Cortex of kidney (tissue), 1 donor: ENCODE measurements around the gene ESRRG.
"Not testable (repeated sequence)": the region's sequence is repeated elsewhere in the genome, so short reads cannot be mapped to it uniquely, and the experiment has no call there.

ENCODE experiments used
- DNase-seq: peaks from one replicate; lab custom pipeline; 2025; lab: John Stamatoyannopoulos, UW

The ESRRG gene

DNA sequence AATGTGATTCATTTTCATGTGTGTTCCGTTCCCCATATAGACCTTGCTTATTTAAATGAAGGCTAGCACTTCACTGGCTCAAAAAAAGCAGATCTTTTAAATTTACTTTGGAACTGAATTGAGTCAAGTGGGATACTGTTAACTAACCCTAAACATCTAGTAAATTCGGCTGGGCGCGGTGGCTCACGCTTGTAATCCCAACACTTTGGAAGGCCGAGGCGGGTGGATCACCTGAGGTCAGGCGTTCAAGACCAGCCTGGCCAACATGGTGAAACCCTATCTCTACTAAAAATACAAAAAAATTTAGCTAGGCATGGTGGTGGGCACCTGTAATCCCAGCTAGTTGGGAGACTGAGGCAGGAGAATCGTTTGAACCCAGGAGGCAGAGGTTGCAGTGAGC, 19.2 kb downstream of the ESRRG start:
- DNase-seq, result not testable (repeated sequence)

- no peak for DNase-seq
Observed at GRCh38 chr1:216702170-216702569, 21.1 kb downstream of the ESRRG start.

DNA sequence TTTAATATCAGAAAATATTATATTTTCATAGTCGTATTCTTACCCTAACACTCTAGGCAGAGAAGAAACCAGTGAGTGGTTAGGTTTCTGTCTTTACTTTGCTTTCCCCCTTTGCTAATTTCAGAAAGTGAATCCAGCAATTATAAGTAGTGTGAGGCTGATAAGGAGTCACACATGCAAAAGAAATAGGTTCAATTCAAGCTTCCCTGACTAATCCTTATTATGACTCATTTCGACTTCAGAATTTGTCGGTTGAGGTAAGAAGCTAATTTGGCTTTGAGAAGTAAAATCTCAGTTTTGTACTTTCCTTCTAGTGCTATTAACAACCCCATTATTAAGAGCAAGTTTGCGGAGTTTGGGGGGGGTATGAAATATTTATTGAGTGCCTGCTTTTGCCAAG, 22.4 kb downstream of the ESRRG start:
- no peak for DNase-seq

DNA sequence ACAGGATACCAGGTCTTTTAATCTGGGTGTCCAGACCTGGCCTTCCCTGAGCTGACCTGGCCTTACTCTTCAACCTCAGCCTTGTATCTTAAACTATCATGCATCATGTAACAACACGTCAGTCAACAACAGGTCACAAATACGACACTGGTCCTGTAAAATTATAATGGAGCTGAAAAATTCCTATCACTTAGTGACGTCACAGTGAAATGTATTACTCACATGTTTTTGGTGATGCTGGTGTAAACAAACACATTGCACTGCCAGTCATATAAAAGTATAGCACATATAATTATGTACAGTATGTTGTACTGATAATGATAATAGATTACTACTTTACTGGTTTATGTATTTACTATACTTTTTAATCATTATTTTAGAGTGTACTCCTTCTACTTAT, 31.5 kb downstream of the ESRRG start:
- no peak for DNase-seq

DNA sequence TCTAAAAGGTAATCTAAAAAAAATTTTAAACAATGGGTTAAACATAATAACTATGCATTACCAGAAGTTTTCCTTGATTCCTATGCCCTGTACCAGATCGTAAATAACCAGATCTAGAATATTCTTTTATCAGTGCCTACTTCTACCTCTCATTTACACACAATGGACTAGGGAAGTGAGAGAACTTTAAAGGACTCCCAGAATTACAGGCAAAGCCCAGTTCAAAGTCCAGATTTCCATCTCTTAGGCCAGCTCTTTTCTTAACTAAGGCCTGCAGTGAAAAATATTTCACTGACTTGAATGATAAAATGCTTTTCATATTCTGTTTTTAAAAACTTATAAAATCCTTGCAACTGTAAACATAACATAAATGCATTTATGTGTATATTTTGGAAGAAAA, 32.6 kb downstream of the ESRRG start:
- no peak for DNase-seq

DNA sequence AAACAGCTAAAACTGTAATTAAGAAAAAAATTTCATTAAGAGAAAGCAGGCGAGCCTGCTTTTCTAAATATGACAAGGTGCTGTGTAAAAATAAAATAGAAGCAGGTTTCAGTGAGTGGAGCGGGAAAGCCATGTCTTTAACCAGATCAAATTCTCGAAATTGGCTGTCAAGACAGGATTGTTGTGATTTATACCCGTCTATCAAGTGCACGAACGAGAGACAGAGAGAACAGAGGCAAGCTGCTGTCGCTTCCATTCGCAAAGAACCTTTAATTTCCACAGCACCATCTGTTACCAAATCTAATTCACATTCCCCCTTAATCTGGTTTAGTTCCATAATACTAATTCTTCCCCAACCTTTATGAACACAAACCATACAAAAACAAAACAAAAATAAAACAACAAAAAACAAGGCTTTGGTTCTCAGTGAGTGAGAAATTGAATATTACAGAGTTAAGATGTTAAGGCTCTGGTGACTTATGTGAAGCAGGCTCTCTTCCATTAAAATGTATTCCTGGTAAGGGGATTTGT, 35.0 kb downstream of the ESRRG start:
- no peak for DNase-seq

DNA sequence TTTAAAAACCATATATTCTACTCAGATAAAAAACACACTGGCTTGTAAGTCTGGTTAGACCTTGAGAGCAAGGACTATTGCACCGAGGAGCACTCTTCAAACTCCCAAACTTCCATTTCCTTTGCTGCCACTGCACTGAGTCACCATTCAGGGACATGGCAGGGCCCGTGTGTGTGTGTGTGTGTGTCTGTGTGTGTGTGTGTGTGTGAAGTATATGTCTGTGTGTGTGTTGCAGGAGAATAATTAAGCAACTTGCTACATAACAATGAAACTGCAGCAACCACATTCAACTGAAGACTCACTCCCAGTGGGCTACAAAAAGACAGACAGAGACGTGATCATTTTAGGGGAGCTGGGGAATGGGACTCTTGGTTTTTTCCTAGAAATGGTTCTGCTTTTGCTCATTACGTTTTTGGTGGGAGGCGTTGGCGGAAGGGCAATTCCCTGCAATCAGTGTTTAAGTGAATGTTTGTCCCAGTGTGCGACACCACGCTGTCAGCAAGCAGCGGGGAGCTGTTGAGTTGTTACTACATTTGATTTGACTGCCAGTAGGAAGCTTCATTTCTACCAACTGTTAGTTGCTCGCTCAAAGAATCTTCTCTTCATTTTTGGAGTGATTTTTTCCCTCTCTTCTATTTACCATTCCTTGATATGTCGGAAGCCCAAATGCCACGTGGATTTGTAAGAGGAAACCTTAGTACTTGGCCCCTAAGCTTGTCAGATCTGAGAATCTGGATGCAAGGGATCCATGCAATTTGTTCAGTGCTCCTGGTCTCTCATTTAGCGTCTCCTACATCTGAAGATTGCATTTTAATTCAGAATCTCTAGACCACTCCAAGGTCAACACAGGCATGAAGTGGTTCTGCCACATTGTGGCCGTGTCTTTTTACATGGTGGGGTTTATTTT, 36.1 kb downstream of the ESRRG start:
- DNase-seq, result no peak

DNA sequence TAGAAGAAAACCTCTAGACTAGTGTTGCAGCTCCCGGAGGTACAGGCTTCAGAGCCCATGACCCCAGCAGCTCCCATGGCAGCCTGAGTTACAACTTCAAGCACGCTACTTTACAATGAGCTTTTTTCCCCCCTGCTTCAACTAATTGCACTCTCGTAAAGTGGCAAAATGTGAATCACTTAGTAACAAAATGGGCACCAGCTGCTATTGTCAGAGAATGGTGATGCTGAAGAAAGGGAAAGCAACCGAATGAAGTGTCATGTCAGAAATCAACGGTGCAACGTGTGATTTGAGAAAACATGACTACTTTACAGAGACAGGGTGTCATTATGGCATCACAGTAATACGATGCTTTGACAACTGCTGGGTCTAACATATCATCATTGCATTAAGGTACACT, 40.5 kb downstream of the ESRRG start:
- no peak for DNase-seq

GRCh38 chr1:216679108-216679507, 44.1 kb downstream of the ESRRG start:
- no peak for DNase-seq

DNA sequence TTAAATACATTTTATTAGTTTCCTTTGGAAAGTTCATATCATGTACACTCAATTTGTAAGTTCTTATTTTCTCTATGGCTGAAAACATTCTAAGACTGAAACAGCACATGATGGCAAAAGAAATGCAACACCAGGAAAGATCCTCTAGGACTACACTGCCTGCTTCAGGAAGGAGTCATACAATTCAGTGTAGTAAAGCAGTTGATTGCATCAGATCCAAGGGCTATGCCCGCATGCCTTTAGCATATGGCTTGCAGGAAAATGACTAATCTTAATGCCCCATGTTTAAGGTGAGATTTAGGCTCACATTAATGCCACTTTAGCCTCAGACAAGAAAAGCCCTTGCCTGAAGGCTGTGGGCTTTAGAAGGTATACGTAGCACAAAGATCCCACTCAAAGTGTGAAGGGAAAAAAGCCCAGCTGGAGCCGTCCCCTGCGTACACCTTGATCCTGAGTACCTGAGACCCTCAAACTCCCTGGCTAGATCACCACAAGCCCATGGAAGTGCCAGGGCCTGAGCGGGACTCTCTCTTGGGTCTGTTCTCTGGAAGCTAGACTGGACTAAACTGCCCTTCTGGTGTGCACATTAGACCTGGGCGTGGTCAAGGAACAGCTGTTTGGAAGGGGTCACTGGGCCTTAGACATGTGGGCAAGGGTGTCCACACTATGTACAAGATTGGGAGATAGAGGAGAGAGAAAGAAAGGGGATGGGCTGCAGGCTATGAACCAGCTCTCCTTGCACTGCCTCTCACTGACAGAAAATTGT, 52.9 kb downstream of the ESRRG start:
- DNase-seq, result no peak

- DNase-seq, result no peak
Observed at GRCh38 chr1:216666441-216666840, 56.8 kb downstream of the ESRRG start.

- no peak for DNase-seq
Observed at GRCh38 chr1:216665856-216666255, 57.4 kb downstream of the ESRRG start.

DNA sequence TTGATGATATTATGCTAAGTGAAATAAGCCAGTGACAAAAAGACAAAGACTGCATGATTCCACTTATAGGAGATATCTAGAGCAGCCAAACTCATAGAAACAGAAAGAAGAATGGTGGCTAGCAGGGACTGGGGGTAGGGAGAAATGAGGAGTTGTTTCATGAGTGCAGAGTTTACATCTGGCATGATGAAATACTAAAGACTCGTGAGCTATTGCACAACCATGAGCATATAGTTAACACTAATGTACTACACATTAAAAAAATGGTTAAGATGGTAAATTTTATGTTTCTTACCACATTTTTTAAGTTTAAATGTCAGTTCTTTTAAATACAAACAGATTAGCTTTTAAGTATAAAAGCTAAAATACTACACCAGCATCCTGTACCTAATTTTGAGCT, 57.8 kb downstream of the ESRRG start:
- no peak for DNase-seq

- no peak for DNase-seq
Observed at GRCh38 chr1:216662681-216663080, 60.5 kb downstream of the ESRRG start.

DNA sequence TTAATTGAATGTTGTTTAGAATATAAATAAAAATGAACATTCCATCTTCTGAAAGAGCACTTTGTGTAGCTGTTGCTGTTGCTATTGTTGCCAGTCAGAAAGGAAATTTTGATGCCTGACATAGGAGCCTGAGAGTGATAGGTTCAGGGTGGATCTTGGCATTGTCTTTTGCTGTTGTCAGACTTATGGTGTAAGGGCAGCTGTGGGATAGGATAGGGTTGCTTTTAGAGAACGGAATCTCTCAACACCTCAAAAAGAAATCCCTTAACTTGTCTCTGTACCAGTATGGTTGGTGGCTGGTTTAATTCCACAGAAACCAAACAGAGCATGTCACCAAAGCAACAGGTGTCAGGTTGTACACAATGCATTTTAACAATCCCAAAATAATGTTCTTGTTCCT, 62.7 kb downstream of the ESRRG start:
- no peak for DNase-seq

DNA sequence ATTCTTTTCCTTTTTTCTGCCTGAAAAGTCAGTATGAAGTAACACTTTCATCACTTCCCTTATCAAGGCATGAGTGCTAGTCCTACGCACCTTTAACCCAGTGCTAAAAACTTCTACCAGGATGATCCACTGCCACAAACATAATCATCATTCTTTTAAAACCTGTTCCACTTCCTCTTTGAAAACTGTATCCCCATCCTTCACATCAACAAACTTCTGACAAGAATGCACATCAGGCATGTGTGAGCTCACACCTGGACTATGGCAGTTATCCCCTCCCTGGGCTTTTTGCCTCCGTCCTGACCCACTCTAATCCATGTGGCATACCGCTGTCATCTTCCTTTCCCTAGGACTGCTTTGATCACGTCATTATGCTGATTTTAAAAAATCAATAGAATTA, 70.2 kb downstream of the ESRRG start:
- DNase-seq, result no peak

- no peak for DNase-seq
Observed at GRCh38 chr1:216651826-216652418, 71.3 kb downstream of the ESRRG start.

GRCh38 chr1:216643176-216643575, 80.1 kb downstream of the ESRRG start:
- DNase-seq, result no peak

- no peak for DNase-seq
Observed at GRCh38 chr1:216641669-216642460, 81.4 kb downstream of the ESRRG start.

DNA sequence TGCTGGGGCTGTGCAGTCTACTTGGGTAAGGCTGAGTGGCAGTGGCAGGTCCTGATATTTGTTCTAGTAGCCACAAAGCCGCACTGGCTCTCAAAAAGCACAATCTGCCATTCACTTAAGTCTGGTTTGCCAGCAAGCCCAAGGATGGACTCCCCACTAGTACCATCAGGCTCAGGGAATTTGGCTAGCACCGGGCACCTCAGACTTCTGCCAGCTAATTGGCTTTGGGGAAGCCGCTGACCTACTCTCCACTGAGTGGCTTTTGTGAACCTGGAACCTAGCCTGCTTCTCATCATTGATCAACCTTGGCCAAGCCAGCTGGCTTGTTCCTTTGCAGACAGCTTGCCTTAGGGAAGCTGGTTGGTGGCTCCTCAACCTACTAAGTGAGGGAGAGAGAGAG, 83.1 kb downstream of the ESRRG start:
- DNase-seq, result no peak

DNA sequence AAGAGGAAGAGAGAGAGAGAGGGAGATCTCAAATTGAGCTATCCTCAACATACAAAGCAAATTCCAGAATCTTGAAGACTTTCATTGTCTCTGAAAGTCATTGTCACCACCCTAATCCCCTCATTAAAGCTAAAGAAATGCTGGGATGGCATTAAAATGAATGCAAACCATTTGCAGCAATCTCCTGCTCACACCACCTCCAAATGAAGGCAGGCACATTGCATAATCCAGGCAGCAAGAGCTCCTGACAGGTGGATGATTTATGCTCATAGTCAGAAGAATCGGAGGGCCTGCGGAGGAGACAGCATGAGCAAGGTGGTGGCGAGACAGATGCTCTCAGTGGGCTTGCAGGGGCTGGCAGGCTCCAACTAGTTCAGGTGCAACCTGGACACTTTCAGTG, 90.2 kb downstream of the ESRRG start:
- DNase-seq, result no peak

- no peak for DNase-seq
Observed at GRCh38 chr1:216630532-216630931, 92.7 kb downstream of the ESRRG start.
